Measurements from ENCODE around the gene C2orf72. TPM values are rescaled to one million over a fixed set of nuclear protein-coding genes. Genes with fewer than 3 reads are reported as not detected.

The C2orf72 gene
- total and polyA plus RNA-seq, 2 of the 13 experiments (the other 11 are each of a cell fraction or from before 2014, with no cell fraction given), result 147 to 203 TPM

DNA sequence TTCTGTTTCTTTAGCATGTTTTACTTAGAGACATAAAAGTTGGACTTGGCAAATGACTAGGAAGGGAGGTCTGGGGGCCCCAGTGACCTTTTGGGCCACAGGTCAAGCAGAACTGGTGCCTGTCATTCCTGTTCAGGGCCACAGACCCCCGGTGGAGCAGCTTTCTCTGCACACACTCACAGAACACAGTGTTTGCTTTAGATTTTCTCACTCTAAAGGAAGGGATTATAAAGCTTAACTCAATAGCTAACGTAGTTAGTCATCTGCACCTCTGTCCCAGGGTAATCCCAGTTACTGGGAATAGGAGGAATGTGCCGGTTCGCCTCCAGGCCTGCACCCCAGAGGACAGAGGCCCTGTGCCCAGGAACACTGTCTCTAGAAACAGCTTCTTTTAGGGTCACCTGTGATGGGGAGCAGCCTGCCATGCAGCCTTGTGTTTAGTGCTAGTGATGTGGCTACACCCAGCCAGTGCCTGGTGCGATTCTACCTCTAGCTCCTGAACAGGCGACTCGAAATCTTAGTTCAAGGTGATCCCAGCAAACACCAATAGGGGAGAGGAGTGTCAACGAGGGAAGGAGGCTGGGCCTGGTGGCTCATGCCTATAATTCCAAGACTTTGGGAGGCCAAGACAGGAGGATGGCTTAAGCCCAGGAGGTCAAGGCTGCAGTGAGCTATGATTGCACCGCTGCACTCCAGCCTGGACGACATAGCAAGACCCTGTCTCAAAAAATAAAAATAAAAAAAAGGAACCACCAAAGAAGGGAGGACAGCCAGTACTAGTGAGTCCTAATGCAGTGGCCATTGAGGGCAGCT lies 29.8 kb upstream of the C2orf72 start (continued):
- TF ChIP-seq, protein P1, sequence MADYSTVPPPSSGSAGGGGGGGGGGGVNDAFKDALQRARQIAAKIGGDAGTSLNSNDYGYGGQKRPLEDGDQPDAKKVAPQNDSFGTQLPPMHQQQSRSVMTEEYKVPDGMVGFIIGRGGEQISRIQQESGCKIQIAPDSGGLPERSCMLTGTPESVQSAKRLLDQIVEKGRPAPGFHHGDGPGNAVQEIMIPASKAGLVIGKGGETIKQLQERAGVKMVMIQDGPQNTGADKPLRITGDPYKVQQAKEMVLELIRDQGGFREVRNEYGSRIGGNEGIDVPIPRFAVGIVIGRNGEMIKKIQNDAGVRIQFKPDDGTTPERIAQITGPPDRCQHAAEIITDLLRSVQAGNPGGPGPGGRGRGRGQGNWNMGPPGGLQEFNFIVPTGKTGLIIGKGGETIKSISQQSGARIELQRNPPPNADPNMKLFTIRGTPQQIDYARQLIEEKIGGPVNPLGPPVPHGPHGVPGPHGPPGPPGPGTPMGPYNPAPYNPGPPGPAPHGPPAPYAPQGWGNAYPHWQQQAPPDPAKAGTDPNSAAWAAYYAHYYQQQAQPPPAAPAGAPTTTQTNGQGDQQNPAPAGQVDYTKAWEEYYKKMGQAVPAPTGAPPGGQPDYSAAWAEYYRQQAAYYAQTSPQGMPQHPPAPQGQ (CRISPR knock-in tag; IDR thresholded peaks at IDR 0.05; ENCODE audit: borderline replicate concordance), result no peak
- TF ChIP-seq ZC3H4 (CRISPR knock-in tag; IDR thresholded peaks at IDR 0.05; ENCODE audit: borderline replicate concordance) (no peak), ZNF136 (CRISPR knock-in tag; IDR thresholded peaks at IDR 0.05; ENCODE audit: low read depth) (no peak), ZNF256 (CRISPR knock-in tag; conservative IDR thresholded peaks at IDR 0.05) (no peak), NCOA2 (CRISPR knock-in tag; IDR thresholded peaks at IDR 0.05) (peak; percentile 52), ATF7 (IDR thresholded peaks at IDR 0.05) (no peak), ATF7 (CRISPR knock-in tag; IDR thresholded peaks at IDR 0.05) (no peak), ZNF569 (CRISPR knock-in tag; IDR thresholded peaks at IDR 0.05; ENCODE audit: borderline replicate concordance) (no peak), ZFY (CRISPR knock-in tag; IDR thresholded peaks at IDR 0.05) (0 out of 2 replicates have a peak, but pooled peaks have one; percentile 37), SRF (IDR thresholded peaks at IDR 0.05; ENCODE audit: low read depth, low read length) (no peak), PHF8 (CRISPR knock-in tag; IDR thresholded peaks at IDR 0.05) (peak; percentile 8; the same call in 1 of the 2 replicates), ZNF724P (CRISPR knock-in tag; IDR thresholded peaks at IDR 0.05; ENCODE audit: borderline replicate concordance) (no peak), KMT2B (CRISPR knock-in tag; IDR thresholded peaks at IDR 0.05) (no peak), NR2F6 (IDR thresholded peaks at IDR 0.05) (peak; percentile 97), NR2F6 (CRISPR knock-in tag; IDR thresholded peaks at IDR 0.05) (peak; percentile 93), ZNF776 (CRISPR knock-in tag; IDR thresholded peaks at IDR 0.05) (no peak), SNRNP70 (IDR thresholded peaks at IDR 0.05; ENCODE audit: low read depth, low read length) (no peak), ZNF562 (CRISPR knock-in tag; IDR thresholded peaks at IDR 0.05; ENCODE audit: borderline replicate concordance) (no peak)
- TF ChIP-seq, protein P2, sequence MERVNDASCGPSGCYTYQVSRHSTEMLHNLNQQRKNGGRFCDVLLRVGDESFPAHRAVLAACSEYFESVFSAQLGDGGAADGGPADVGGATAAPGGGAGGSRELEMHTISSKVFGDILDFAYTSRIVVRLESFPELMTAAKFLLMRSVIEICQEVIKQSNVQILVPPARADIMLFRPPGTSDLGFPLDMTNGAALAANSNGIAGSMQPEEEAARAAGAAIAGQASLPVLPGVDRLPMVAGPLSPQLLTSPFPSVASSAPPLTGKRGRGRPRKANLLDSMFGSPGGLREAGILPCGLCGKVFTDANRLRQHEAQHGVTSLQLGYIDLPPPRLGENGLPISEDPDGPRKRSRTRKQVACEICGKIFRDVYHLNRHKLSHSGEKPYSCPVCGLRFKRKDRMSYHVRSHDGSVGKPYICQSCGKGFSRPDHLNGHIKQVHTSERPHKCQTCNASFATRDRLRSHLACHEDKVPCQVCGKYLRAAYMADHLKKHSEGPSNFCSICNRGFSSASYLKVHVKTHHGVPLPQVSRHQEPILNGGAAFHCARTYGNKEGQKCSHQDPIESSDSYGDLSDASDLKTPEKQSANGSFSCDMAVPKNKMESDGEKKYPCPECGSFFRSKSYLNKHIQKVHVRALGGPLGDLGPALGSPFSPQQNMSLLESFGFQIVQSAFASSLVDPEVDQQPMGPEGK (CRISPR knock-in tag; IDR thresholded peaks at IDR 0.05), result peak; percentile 65; the same call in 1 of the 2 replicates
- TF ChIP-seq, protein P3, sequence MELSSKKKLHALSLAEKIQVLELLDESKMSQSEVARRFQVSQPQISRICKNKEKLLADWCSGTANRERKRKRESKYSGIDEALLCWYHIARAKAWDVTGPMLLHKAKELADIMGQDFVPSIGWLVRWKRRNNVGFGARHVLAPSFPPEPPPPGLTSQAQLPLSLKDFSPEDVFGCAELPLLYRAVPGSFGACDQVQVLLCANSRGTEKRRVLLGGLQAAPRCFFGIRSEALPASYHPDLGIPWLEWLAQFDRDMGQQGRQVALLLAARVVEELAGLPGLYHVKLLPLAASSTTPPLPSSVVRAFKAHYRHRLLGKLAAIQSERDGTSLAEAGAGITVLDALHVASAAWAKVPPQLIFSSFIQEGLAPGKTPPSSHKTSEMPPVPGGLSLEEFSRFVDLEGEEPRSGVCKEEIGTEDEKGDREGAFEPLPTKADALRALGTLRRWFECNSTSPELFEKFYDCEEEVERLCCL (CRISPR knock-in tag; IDR thresholded peaks at IDR 0.05; ENCODE audit: borderline replicate concordance), result no peak
- TF ChIP-seq, protein P4, sequence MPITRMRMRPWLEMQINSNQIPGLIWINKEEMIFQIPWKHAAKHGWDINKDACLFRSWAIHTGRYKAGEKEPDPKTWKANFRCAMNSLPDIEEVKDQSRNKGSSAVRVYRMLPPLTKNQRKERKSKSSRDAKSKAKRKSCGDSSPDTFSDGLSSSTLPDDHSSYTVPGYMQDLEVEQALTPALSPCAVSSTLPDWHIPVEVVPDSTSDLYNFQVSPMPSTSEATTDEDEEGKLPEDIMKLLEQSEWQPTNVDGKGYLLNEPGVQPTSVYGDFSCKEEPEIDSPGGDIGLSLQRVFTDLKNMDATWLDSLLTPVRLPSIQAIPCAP (CRISPR knock-in tag; IDR thresholded peaks at IDR 0.05; ENCODE audit: low read depth), result no peak

All from HepG2 (cell line).